Psoas muscle (tissue), 8 donors: ENCODE data around the gene SLC35G6. TPM values are rescaled to one million over a fixed set of nuclear protein-coding genes. Genes with fewer than 3 reads are reported as not detected.

Experiments used
- ATAC-seq, 4 donors: fragments of 200-7000 bp; cut with Tn5 transposase; one replicate each; pipeline ENCODE4 v1.9.1; 2020; ENCODE audit warnings: moderate library complexity in 3 of 4, mild to moderate bottlenecking in 2 of 4
- DNase-seq, 2 donors: peaks; one replicate each; pipeline ENCODE4 v3.0.0-alpha.2; 2020
- H3K27ac ChIP-seq: fragments of 200-600 bp; one replicate; pipeline ENCODE4 v1.8.0; 2022
- H3K27me3 ChIP-seq, 3 donors: fragments of 200-600 bp in 1 of 3; one replicate each; pipeline versions ENCODE4 v1.6.1 to v1.8.0; 2013 to 2022; ENCODE audit warnings: low read length in 2 of 3, mild to moderate bottlenecking in 2 of 3, moderate library complexity in 1 of 3; ENCODE audit not compliant: insufficient read depth in 3 of 3
- H3K36me3 ChIP-seq, 2 donors: fragments of 200-600 bp in 1 of 2; one replicate each; pipeline versions ENCODE4 v1.6.1 to v1.8.0; 2013 to 2022; ENCODE audit warnings: low read depth in 1 of 2, mild to moderate bottlenecking in 1 of 2, moderate library complexity in 1 of 2; ENCODE audit not compliant: insufficient read depth in 1 of 2
- H3K4me1 ChIP-seq: fragments of 200-600 bp; one replicate; pipeline ENCODE4 v1.8.0; 2022
- H3K4me3 ChIP-seq: fragments of 200-600 bp; one replicate; pipeline ENCODE4 v1.8.0; 2022; ENCODE audit warnings: mild to moderate bottlenecking
- H3K9me3 ChIP-seq: fragments of 200-600 bp; one replicate; pipeline ENCODE4 v1.8.0; 2022
- WGBS, 3 donors: extraction: QIAGEN DNeasy Blood & Tissue Kit; methylation state at CpG; one replicate each; pipeline versions ENCODE4 v1.1.6 to v1.1.7; 2013; 5-methylcytosine and 5-hydroxymethylcytosine counted together
- intact Hi-C, 2 donors: fragments of 100-400 bp; cut with DNase I; formaldehyde crosslinking; loops; one replicate each; pipeline versions ENCODE4 v1.11.0 to v1.14.2; 2022
- polyA plus RNA-seq, 3 donors: library from polyadenylated mRNA; stranded (reverse); fragments of 200-250 nt; gene quantifications; one replicate each; pipeline ENCODE4 v1.2.3, GENCODE V29; 2013
- total RNA-seq, 4 donors: library from RNA; stranded (reverse); fragmentation: NEBNext Ultra II Directional in 2 of 4; extraction: Animal tissue kit (Norgen Biotek cat#: 25700) in 2 of 4; gene quantifications; one replicate each; pipeline versions ENCODE4 v1.2.1 to v1.2.4, GENCODE V29; 2021 to 2023
- TF ChIP-seq, protein P1 (sequence below): fragments of 200-600 bp; IDR thresholded peaks from one replicate; pipeline ENCODE4 v1.8.0; 2022; ENCODE audit warnings: antibody characterized with exemption
- donor health status: healthy with polysubstance abuse.
- donor health status: DM: no; HTN: no; CAD: no; lungs with moderate emphysema.
- donor health status: Bipolar disorder and iron deficiency.
- donor health status: healthy.
- donor health status: DM: yes; HTN: yes; CAD: no.
- donor health status: DM: no; HTN: no; CAD: no.
- donor health status: DM: no; HTN: no; CAD: no.
- donor health status: DM: yes; HTN: yes; CAD: no.

The SLC35G6 gene
- total and polyA plus RNA-seq, 7 donors = 0.05 TPM; not detected in 6

GRCh38 chr17:7443499-7444485 lies 37.5 kb upstream of the SLC35G6 start:
- Histone ChIP-seq H3K27me3 (peaks cover 0 to 7% (median 0%) of the 10 kb centered on the region in 3 donors), H3K4me3 (no peak overlapping the region), H3K9me3 (no peaks in the 10 kb centered on the region), H3K27ac (peak overlapping the region; percentile 100), H3K4me1 (peaks cover 43% of the 10 kb centered on the region), H3K36me3 (peaks cover 0 to 25% of the 10 kb centered on the region in 2 donors)
- TF ChIP-seq, protein P1, sequence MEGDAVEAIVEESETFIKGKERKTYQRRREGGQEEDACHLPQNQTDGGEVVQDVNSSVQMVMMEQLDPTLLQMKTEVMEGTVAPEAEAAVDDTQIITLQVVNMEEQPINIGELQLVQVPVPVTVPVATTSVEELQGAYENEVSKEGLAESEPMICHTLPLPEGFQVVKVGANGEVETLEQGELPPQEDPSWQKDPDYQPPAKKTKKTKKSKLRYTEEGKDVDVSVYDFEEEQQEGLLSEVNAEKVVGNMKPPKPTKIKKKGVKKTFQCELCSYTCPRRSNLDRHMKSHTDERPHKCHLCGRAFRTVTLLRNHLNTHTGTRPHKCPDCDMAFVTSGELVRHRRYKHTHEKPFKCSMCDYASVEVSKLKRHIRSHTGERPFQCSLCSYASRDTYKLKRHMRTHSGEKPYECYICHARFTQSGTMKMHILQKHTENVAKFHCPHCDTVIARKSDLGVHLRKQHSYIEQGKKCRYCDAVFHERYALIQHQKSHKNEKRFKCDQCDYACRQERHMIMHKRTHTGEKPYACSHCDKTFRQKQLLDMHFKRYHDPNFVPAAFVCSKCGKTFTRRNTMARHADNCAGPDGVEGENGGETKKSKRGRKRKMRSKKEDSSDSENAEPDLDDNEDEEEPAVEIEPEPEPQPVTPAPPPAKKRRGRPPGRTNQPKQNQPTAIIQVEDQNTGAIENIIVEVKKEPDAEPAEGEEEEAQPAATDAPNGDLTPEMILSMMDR = no peak
- intact Hi-C loops = loop anchor here (2.0 to 5.0 kb wide), 2 partner anchors 35 to 46 kb away; partner anchors contain the start of gene ZBTB4 (in 1 of the 2)
- WGBS, 3 donors = 57 to 67% (median 67%) methylated on average over 7 of the region's 7 CpGs
- peak in 2 of 4 donors; percentile 15 to 26 for ATAC-seq
- DNase-seq = no peak

- intact Hi-C loops = loop anchor here (2.0 to 5.0 kb wide), 2 partner anchors 34 to 48 kb away; partner anchors contain the start of gene ZBTB4 (in 1 of the 2)
- H3K36me3 ChIP-seq = peaks cover 0 to 35% of the 10 kb centered on the region in 2 donors
- WGBS, 3 donors = 2 to 4% (median 2%) methylated on average over 47 to 51 of the region's 51 CpGs
- peak; percentile 93 to 95 for DNase-seq
- peak; percentile 85 to 89 (median 87) for ATAC-seq
- H3K27me3 ChIP-seq = peaks cover 0 to 7% (median 0%) of the 10 kb centered on the region in 3 donors
- peak within 1 kb of the TSS; percentile 100 for H3K27ac ChIP-seq
- H3K4me1 ChIP-seq = peaks cover 34% of the 10 kb centered on the region
- TF ChIP-seq, protein P1 = peak; percentile 10
- H3K4me3 ChIP-seq = peak within 1 kb of the TSS; percentile 92
- no peaks in the 10 kb centered on the region for H3K9me3 ChIP-seq
These were observed 36.3 kb upstream of the SLC35G6 start, which contains the start of gene CHRNB1 for GRCh38 chr17:7444682-7445618. TSS of gene CHRNB1 (plus strand) at chr17:7445061. CDS start at chr17:7445128, 67 bp downstream.

GRCh38 chr17:7445619-7445968 lies 35.7 kb upstream of the SLC35G6 start:
- Histone ChIP-seq H3K9me3 (no peaks in the 10 kb centered on the region), H3K27ac (peak overlapping the region; percentile 100), H3K36me3 (peaks cover 0 to 42% of the 10 kb centered on the region in 2 donors), H3K4me1 (peaks cover 33% of the 10 kb centered on the region), H3K4me3 (peak overlapping the region; percentile 92), H3K27me3 (peaks cover 0 to 7% (median 0%) of the 10 kb centered on the region in 3 donors)
- TF ChIP-seq, protein P1 = no peak
- no peak for DNase-seq
- intact Hi-C loops = loop anchor here in 1 of 2 donors (2.0 kb wide), 1 partner anchor 33 kb away; the partner anchor contains the start of gene ZBTB4
- 3 to 7% (median 6%) methylated on average over 16 of the region's 16 CpGs for WGBS, 3 donors
- ATAC-seq = peak; percentile 34 to 41 (median 40)

- H3K27ac ChIP-seq = no peak overlapping the region
- 88 to 93% (median 89%) methylated on average over 7 of the region's 7 CpGs for WGBS, 3 donors
- no peak overlapping the region for H3K4me3 ChIP-seq
- DNase-seq = no peak
- intact Hi-C loops = no loop called here
- no peak for ATAC-seq
- H3K36me3 ChIP-seq = peaks cover 0 to 70% of the 10 kb centered on the region in 2 donors
- H3K4me1 ChIP-seq = peaks cover 27% of the 10 kb centered on the region
- peaks cover 0 to 7% (median 0%) of the 10 kb centered on the region in 3 donors for H3K27me3 ChIP-seq
- TF ChIP-seq, protein P1 = no peak
- H3K9me3 ChIP-seq = no peaks in the 10 kb centered on the region
These were observed 32.8 kb upstream of the SLC35G6 start for GRCh38 chr17:7448461-7448860.
